ENCODE data around the gene BICD2. TPM values are rescaled to one million over a fixed set of nuclear protein-coding genes. Genes with fewer than 3 reads are reported as not detected.

BICD2 gene
- total RNA-seq, 4 donors from 2014 or later = 28.3 to 54.0 (median 44.2) TPM

DNA sequence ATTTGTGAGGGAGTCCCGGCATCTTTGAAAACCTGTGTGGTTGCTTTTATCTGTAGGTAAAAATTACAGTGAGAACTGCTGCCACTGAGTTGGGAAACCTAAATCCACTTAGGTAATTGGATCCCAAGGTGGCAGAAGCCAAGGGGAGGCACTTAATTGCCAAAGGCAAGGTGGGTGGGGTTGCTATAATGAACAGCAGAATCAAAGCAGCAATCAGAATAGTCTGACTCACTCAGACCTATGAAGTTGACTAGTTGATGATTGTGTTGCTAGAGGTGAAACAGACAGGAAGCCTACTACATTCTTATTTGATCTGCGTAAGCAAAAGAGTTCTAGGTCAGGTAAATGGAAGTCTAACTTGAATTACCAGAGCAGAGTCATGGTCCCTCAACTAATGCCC is 17.3 kb upstream of the BICD2 start:
- ATAC-seq (ENCODE audit: low FRiP score) (no peak), DNase-seq (ENCODE audit: low spot score) (no peak)
- TF ChIP-seq, protein P1, sequence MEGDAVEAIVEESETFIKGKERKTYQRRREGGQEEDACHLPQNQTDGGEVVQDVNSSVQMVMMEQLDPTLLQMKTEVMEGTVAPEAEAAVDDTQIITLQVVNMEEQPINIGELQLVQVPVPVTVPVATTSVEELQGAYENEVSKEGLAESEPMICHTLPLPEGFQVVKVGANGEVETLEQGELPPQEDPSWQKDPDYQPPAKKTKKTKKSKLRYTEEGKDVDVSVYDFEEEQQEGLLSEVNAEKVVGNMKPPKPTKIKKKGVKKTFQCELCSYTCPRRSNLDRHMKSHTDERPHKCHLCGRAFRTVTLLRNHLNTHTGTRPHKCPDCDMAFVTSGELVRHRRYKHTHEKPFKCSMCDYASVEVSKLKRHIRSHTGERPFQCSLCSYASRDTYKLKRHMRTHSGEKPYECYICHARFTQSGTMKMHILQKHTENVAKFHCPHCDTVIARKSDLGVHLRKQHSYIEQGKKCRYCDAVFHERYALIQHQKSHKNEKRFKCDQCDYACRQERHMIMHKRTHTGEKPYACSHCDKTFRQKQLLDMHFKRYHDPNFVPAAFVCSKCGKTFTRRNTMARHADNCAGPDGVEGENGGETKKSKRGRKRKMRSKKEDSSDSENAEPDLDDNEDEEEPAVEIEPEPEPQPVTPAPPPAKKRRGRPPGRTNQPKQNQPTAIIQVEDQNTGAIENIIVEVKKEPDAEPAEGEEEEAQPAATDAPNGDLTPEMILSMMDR (IDR thresholded peaks at IDR 0.05) = no peak

DNA sequence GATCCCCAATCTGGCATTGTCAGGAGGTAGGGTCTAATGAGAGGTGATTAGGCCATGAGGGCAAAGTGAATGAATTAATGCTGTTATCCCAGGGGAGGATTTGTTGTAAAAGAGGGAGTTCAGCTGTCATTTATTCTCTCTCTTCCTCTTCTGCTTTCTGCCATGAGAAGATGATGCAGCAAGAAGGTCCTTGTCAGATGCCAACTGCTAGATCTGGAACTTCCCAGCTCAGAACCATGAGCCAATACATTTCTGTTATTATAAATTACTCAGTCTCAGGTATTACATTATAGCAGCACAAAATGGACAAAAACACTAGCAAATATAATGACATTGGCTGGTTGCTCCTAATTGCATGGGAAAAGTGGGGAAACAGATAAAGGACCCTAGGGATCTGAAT is 15.6 kb upstream of the BICD2 start:
- TF ChIP-seq, protein P1 (IDR thresholded peaks at IDR 0.05) = no peak
- ATAC-seq (ENCODE audit: low FRiP score) = no peak

DNA sequence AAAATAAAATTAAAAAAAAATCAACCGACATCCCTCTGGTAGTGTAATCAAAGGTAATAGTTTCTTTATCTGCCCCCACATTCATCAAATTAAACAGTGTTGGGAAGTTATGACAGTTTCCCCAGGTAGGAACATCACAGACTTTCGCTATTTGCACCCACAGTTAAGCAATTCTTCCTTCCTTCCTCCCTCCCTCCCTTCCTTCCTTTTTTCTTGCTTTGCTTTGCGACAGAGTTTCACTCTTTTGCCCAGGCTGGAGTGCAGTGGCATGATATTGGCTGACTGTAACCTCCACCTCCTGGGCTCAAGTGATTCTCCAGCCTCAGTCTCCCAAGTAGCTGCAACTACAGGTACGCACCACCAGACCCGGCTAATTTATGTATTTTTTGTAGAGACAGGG is 10.8 kb upstream of the BICD2 start:
- TF ChIP-seq, protein P1 (IDR thresholded peaks at IDR 0.05) = no peak
- DNase-seq (ENCODE audit: low spot score) (no peak), ATAC-seq (ENCODE audit: low FRiP score) (no peak)

More for the DNA sequence above, 15.6 kb upstream of the BICD2 start:
- DNase-seq (ENCODE audit: low spot score) = no peak

DNA sequence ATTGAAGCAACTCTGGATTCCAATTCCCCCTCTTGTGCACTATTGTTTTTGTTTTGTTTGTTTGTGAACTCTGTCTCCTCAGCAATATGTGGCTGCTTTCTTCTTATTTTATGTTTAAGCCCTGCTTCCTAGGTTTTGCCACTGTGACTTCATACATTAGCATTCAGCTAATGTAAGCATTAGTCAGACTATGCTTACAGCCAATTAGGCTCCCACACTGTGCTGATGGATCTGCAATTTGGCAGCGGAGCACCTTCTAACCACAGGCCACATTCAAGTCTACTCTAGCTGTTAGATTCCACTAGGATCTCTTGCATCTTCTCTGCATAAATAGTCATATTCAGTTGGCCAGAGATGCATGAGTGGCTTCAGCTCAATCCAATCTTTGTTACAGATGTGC is 9.6 kb upstream of the BICD2 start:
- DNase-seq (ENCODE audit: low spot score) (no peak), ATAC-seq (ENCODE audit: low FRiP score) (no peak)
- TF ChIP-seq, protein P1 (IDR thresholded peaks at IDR 0.05) = no peak

DNA sequence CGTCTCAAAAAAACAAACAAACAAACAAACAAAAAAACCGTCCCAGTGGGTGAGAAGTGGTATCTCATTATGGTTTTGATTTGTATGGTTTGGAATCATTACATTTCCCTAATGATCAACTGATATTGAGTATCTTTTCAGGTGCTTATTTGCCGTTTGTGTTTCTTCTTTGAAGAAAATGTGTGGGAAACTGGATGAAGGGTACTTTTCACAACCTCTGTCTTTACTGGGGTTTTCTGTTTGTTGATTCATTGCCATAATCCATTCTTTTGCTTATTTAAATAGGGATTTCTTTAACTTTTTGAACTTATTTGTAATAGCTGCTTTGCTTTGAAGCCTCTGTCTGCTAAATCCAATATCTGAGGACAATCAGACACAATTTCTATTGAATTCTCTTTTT is 9.2 kb upstream of the BICD2 start:
- no peak for ATAC-seq (ENCODE audit: low FRiP score)
- TF ChIP-seq, protein P1 (IDR thresholded peaks at IDR 0.05) = no peak
- DNase-seq (ENCODE audit: low spot score) = no peak

DNA sequence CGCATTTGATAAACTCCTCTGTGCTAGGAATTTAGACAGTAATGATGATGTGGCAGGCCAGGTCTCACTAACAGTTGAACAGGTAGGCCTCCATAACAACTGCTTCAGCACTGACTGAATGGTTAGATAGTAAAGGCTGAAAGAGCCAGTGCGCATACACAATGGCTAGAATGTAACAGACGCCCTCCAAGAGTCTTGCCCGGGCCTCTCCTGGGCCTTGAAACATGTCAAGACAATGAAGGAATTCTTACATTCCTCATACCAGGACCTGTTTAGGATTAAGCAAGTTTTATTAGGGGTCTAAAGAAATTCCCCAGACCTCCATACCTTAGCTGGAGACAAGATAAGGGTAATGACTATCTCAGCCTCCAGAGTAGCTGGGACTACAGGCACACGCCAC is 6.7 kb upstream of the BICD2 start:
- ATAC-seq (ENCODE audit: low FRiP score) (no peak), DNase-seq (ENCODE audit: low spot score) (no peak)
- TF ChIP-seq, protein P1 (IDR thresholded peaks at IDR 0.05) = no peak

DNA sequence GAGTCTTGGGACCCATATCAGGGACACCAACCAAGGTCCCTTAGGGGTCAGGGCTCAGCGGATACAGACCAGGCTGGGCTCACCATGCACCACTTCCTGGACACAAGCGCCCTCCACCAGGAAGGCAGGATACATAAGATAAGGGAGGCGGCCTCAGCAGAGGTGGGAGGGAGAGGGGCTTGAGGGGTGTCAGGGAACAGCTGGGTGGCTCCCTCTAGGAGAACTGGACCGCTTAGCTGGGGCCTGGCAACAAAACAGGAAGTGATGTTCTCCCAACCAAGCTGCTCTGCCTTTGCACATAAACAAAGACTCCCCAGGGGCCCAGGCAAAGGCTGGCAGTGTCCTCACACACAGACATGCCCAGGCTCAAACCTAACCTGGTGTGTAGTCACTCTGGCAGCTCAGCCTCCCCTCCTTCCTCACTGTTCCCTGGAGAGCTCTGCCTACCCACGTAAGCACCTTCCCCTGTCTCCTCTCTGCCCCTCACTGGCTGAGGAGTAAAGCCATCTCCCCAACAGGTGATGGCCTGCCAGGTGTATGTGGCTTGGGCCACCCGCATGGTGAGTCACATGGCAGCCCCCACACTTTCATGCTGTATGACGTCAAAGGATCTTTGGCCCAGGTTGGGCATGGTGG is 5.8 kb upstream of the BICD2 start:
- TF ChIP-seq, protein P1 (IDR thresholded peaks at IDR 0.05) = no peak
- DNase-seq (ENCODE audit: low spot score) (no peak), ATAC-seq (ENCODE audit: low FRiP score) (no peak)
